GM12873 (cell line): Measurements from ENCODE around the gene MYH9.

ENCODE experiments used
- CTCF ChIP-seq: IDR thresholded peaks from 2 replicates; pipeline ENCODE4 v1.5.1; 2012; ENCODE audit warnings: low read depth, mild to moderate bottlenecking, moderate library complexity, low read length, control low read depth; ENCODE audit not compliant: insufficient read depth; ENCODE audit errors: missing control alignments

The MYH9 gene

GRCh38 chr22:36303115-36303467, 84.7 kb downstream of the MYH9 start:
- no peak for TF ChIP-seq CTCF

- TF ChIP-seq CTCF: no peak
These were observed 85.2 kb downstream of the MYH9 start for GRCh38 chr22:36302439-36303114.

- TF ChIP-seq CTCF: no peak
These were observed 85.9 kb downstream of the MYH9 start for GRCh38 chr22:36301851-36302250.

- TF ChIP-seq CTCF: peak; percentile 98
These were observed 86.4 kb downstream of the MYH9 start for GRCh38 chr22:36301384-36301828.

GRCh38 chr22:36300396-36301212, 87.2 kb downstream of the MYH9 start:
- no peak for TF ChIP-seq CTCF

- TF ChIP-seq CTCF: no peak
These were observed 87.9 kb downstream of the MYH9 start for GRCh38 chr22:36299911-36300310.

GRCh38 chr22:36299295-36299694, 88.5 kb downstream of the MYH9 start:
- no peak for TF ChIP-seq CTCF
